VCaP (cell line): ENCODE data around the gene LOXL3.

ENCODE experiments used
- H3K27ac ChIP-seq: fragments of 450-650 bp; 2 replicates; pipeline ENCODE4 v1.5.1; 2017
- CTCF ChIP-seq: fragments of 450-650 bp; conservative IDR thresholded peaks from 2 replicates; pipeline ENCODE4 v1.5.1; 2017; ENCODE audit warnings: mild to moderate bottlenecking, moderate library complexity

The LOXL3 gene

DNA sequence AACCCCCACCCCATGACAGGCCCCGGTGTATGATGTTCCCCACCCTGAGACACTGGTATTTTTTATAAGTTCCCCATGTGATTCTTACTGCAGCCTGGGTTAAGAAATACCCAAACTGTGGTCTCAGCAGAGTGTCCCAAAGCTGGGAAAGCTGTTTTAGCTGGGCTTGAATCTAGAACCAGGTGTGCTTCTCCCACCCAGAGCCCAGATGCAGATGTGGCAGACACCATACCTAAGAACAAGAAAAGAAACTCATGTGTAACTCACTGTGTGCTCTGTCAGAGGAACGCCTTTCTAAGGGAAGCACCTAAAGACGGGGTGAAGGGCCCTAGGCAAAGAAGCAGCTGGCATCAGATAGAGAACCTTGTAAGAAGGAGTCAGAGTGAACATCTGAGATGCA lies 24.7 kb upstream of the LOXL3 start:
- H3K27ac ChIP-seq, result no peak overlapping the region
- no peak for TF ChIP-seq CTCF

DNA sequence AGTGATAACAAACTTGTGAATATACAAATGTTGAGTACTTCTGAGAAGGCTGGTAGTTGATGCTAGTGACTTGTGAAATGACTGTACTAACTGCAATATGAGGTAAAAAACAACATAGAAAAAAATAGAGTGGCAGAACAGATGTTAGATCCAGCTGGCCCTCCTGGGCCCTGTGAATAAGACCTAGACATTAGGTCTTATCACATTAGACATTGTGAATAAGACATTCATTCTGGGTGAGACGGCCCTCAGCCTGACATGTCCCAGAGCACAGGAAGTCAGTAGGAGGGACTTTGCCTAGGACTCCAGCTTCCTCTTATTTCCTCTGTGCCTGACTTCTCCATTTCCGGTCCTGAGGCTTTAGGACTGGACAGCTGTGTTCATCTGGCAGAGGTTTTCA lies 23.7 kb upstream of the LOXL3 start:
- no peak overlapping the region for H3K27ac ChIP-seq
- TF ChIP-seq CTCF, result no peak

DNA sequence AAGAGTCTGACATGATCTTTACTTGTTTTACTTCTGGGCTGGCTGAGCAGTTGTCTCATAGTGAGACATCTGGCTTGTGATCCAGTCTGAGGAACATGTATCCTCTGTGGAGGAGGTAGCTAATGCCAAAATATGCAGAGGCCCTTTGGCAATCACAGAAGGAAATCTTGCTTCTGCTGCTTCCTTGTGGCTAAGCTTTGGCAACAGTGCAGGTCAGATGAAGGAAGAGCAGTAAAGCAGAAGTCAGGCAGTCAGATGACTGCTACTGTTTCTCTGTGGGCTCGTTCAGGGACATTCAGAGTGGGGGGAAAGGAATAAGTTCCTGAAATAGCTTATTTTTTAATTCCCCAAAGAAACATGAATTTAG lies 23.1 kb upstream of the LOXL3 start:
- no peak for TF ChIP-seq CTCF
- H3K27ac ChIP-seq, result no peak overlapping the region

DNA sequence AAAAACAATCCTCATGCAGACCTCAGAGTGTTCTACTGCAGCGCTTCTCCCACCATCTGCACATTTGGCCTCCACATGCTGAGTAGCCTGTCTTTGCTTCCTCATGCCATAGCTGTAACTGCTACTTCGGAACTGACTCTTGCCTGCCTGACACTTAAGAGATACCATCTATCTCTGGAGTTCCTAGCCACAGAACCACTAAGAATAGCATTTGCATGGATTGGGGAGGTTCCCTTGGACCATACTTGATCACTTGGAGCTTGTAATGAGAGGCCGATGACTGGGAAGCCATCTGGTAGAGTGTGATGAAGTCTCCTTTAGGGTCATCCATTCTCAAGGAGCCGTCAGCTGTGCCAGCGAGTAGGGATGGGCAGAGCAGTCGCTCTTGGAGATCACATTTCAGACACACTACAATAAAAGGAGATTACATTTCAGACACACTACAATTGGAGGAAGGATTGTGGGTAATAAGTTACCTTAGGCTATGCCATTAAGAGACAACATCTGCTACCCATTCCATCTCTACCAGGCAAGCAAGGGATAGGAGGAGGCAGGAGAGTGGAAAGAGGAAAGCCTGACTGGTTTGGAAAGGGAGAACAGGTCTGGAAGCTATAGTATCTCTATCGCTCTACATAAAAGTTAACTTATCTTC lies 22.6 kb upstream of the LOXL3 start:
- TF ChIP-seq CTCF, result no peak
- no peak overlapping the region for H3K27ac ChIP-seq

GRCh38 chr2:74575320-74575719 lies 21.6 kb upstream of the LOXL3 start:
- TF ChIP-seq CTCF, result no peak
- no peak overlapping the region for H3K27ac ChIP-seq

DNA sequence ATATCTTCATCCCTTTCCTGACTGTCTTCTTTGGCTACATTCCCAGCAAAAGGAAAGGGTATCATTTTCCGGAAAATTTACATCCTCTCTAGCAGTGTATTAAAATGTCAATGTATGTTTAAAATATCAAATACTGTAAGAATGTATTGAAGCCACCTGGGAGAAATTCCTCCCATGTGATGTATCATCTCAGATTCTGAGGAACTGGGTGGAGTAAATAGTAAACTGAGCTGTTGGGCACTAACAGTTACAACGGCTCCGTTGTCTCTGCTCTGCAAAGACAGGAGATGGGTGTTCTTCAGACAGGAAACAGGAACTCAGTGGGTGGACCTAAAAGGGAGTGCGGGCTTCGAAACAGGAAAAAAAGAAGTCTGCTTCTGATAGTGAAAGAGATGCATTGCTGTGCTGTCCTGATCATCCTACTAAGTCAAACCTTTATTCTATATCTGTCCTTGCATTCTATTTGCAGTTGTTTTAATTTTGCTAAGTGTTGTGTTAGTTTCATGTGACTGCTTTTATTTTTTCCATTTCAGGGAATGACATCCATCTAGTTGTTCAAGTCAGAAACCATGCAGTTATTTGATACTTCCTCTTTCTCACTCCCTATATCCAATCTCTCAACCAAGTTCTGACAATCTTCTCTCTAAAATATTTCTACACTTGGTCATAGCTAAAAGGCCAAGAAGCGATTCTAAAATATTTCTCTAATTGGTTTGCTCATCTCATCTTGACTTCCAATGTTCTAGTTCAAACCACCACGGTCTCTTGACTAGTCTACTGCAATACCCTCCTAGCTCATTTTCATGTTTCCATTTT lies 20.2 kb upstream of the LOXL3 start:
- no peak overlapping the region for H3K27ac ChIP-seq
- TF ChIP-seq CTCF, result no peak

DNA sequence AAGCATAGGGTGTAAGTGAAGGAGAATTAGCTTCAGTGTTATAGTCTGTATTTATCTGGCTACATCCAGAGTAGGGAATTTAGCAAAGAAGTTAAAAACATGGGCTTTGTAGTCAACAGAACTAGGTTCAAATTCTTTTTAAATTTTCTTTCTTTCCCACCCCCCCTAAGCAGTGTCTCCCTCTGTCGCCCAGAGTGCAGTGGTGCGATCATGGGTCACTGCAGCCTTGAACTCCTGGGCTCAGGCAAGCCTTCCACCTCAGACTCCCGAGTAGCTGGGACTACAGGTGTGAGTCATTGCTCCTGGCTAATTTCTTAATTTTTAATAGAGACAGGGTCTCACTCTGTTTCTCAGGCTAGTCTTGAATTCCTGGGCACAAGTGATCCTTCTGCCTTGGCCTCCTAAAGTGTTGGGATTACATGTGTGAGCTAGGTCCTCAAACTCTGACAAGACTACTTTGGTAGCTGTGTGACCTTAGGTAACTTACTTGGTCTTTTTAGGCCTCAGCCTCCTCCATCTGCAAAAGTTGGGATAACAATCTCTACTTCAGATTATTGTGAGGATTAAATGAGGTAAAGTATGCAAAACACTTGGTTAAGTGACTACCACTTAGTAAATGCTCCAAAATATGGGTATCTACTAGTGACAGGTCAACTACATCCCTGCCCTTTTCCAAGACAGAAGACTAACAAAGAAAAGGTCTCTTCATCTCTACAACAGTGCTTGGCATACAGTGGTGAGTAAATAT lies 18.6 kb upstream of the LOXL3 start:
- TF ChIP-seq CTCF, result no peak
- no peak overlapping the region for H3K27ac ChIP-seq
